Activated CD8-positive, alpha-beta memory T cell treated with anti-CD3 and anti-CD28 coated beads for 36 hours (primary cell): Measurements from ENCODE around the gene LMF1. TPM values are rescaled to one million over a fixed set of nuclear protein-coding genes. Genes with fewer than 3 reads are reported as not detected.

Source experiments
- CTCF ChIA-PET: fragments of 350-600 bp; sonication (Branson Sonifier 250); formaldehyde crosslinking; loops from one replicate; lab custom pipeline; 2021; ENCODE audit warnings: antibody characterized with exemption; lab: Charles Lee
- POLR2A ChIA-PET: fragments of 350-600 bp; sonication (Branson Sonifier 250); formaldehyde crosslinking; loops from one replicate; lab custom pipeline; 2021; ENCODE audit warnings: antibody characterized with exemption; lab: Charles Lee
- total RNA-seq, 2 experiments: library from RNA; stranded (reverse); gene quantifications; one replicate each; pipeline ENCODE4 v1.2.3, GENCODE V29; 2021

The LMF1 gene
- total RNA-seq, 2 experiments from 2014 or later = 7.7 to 7.8 TPM

DNA sequence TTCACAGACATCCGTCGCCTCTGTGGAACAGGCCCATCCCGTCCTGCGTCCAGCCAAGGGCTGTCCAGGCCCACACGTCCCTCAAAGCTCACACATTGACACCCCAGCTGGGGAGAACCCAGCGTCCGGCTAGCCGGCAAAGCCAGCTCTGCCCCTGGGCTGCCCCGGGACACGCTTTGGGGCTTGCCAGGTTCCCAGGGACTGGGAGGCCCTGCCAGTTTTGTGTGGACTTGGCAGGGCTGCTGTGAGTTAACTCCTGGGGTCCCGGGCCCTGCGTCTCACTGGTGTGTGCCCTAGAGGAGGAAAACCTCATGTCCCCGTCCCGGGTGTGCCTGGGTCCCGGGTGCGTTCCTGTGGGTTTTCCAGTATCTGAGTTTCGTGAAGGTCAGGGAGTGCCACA lies 17.1 kb upstream of the LMF1 start:
- CTCF ChIA-PET = no interaction called here

DNA sequence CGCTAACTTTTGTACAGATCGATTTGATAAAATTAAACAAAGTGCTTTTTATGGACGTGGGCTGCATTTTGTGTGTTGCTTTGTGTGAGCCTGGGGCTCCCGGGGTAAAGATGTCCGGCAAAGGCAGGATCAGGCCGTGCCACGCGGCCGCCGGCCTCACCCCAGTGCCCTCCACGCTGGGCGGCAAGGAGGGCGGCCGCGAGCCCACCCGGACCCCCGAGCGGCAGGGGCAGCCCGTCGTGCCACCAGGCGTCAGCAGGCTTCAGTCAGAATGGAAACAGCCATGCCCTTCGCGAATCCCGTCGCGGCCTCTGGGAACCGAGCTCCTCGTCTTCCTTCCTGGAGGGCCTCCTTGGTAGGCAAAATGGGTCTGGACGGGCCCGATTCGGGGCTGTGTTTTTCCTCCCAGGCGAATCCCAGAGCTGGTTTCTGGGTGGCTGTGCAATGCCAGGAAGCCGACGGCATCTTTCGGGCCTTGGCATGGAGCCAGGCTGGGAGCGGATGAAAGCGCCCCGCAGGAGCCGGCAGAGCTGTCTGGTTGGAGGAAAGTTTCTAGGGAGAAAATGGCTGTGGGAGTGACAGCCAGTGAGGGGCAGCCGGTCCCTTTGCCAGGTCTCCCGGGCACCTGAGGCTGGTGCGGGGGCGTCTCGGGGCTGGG lies 16.3 kb upstream of the LMF1 start:
- ChIA-PET POLR2A (no interaction called here), CTCF (no interaction called here)

More for the DNA sequence above, 17.1 kb upstream of the LMF1 start:
- POLR2A ChIA-PET = no interaction called here

DNA sequence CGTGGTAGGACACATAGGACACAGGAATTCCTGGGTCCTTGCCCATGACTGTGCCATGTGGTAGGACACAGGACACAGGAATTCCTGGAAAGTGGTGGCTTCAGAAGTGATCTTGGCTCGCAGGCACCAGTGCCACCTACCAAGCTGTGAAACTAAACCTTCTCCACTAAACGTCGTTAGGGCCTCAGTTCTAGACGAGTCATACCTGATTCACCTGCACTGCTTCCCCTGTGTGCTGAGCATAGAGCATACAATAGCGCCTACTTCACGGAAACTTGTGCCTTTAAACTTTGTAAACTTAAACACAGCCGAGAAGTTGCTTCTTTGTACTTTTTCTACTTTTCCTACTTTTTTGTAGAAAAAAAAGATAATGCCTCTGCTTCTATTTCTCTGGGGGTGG lies 15.6 kb upstream of the LMF1 start:
- POLR2A ChIA-PET = no interaction called here
- CTCF ChIA-PET = no interaction called here

DNA sequence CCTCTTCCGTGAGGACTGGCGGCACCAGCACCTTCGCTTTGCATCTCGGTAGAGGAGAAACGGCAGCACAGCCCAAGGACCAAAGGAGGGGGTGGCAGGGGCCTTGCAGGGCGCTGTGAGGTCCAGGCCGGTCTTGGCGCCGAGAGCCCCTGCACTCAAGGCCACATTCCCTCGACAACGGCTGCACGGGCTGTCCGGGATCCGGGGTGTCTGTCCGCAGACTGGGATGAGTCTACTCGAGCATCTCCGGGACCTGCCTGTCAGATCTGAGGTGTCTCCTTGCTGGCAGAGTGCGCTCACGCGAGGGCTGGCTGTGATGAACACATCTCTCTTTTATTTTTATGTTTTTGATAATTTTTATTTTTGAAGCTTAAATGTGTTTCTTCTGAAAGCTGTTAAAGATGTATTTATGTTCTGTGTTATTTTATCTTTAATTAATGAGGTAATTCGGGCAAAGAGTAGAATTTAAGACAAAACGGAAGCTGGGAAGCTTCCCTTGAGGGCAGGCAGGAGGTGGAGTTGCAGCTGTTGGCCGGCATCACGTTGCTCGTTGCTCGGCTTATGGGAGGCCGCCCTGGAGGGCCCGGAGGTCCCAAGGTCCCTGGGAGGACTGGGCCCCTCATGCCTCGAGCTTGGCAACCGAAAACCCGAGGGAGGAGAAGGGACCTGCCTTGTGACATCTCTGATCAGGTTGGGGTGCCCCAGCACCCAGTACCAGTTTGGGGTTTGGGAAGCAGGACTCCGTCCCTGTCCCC lies 15.0 kb upstream of the LMF1 start:
- ChIA-PET POLR2A (no interaction called here), CTCF (no interaction called here)

DNA sequence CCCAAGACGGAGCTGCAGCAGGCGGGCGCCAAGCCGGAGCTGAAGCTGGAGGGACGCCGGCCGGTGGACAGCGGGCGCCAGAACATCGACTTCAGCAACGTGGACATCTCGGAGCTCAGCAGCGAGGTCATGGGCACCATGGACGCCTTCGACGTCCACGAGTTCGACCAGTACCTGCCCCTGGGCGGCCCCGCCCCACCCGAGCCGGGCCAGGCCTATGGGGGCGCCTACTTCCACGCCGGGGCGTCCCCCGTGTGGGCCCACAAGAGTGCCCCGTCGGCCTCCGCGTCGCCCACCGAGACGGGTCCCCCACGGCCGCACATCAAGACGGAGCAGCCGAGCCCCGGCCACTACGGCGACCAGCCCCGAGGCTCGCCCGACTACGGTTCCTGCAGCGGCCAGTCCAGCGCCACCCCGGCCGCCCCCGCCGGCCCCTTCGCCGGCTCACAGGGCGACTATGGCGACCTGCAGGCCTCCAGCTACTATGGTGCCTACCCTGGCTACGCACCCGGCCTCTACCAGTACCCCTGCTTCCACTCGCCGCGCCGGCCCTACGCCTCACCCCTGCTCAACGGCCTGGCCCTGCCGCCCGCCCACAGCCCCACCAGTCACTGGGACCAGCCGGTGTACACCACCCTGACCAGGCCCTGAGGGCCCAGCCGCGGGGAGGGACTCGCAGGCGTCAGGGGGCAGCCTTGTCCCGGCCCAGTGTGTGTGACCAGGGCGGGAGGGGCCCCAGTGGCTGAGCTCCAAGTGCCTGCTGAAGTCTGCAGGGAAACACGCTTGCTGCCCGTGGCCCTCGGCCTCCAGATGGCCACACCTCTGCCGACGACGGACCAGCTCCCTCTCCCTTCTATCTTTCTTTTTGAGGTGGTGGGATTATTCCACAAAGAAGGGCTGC lies 14.2 kb upstream of the LMF1 start:
- ChIA-PET CTCF (interaction anchor here (0.6 kb wide), 1 partner anchor 914 kb away, joined by 3 read pairs; no protein-coding TSS in a partner anchor), POLR2A (interaction anchor here (0.6 to 0.7 kb wide), 2 partner anchors 11 to 13 kb away, joined by 3 to 5 read pairs; no protein-coding TSS in a partner anchor)

DNA sequence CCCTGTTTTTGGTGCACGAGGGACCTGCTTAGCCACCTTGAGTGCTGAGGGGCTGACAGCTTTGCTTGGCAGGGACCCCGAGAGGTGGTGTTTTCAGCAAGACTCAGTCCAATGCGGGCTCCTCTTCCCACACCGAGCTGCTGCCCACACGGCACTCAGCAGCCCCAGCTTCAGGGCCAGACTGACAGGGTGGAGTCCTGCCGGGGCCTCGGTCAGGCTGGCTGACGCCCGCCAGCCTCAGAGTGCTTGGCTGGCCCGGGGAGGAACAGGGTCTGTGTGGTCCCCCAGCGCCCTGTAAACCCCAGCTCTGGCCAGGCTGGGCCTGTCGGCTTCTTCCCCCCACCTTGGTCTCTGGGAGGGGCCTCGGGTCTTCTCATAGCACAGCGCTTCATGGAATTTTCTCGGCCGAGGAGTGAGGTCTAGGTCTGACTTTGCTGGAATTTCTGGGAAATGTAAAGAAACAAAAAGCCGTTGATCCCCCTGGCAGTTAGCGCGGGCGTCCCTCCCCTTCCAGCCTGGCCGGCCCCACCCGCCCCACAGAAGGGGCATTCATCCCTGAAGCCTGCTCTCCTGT lies 13.4 kb upstream of the LMF1 start:
- POLR2A ChIA-PET = interaction anchor here (0.6 to 0.7 kb wide), 2 partner anchors 12 to 14 kb away, joined by 3 to 5 read pairs; no protein-coding TSS in a partner anchor
- CTCF ChIA-PET = interaction anchor here (0.6 kb wide), 1 partner anchor 913 kb away, joined by 3 read pairs; no protein-coding TSS in a partner anchor

DNA sequence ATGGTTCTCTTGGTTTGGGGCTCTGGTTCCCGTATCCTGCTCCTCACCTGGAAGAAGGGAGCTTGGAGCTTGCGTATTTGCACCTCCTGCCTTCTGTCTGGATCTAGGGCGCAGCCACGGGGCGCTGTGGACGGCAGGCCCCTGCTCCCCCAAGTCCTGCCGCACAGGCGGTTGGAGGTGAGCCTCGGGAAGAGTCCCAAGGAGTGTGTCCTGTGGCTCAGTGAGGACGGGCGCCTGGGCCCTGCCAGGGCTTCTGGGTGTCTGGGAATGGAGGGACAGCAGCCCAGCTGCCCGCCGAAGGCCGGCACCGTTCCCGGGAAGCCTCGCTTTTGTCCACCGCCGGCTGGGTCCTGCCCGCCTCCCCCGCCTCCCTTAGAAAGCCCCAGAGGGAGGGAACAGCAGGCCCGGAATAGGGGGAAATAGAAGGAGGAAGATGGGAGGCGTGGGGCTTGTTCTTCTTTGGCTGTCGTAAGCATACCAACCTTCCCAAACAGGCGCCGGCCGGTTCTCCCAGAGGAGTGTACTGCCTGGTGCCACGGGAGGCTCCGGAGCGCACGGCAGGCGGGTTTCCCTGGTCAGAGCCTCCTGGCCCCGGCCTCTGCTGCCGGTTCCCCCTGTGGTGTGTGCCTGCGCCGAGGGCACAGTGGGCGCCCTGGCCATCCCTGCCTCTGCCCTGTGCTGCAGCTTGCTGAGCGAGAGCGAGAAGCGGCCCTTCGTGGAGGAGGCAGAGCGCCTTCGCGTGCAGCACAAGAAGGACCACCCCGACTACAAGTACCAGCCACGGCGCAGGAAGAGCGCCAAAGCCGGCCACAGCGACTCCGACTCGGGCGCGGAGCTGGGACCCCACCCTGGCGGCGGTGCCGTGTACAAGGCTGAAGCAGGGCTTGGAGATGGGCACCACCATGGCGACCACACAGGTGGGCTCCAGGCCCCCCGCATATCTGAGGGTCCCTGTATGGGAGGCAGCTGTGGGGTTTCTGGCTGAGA lies 12.6 kb upstream of the LMF1 start:
- ChIA-PET CTCF (interaction anchor here (1.4 to 1.8 kb wide), 2 partner anchors 19 to 74 kb away, joined by 4 to 6 read pairs; no protein-coding TSS in a partner anchor), POLR2A (interaction anchor here (0.7 kb wide), 1 partner anchor 174 kb away, joined by 3 read pairs; no protein-coding TSS in a partner anchor)

DNA sequence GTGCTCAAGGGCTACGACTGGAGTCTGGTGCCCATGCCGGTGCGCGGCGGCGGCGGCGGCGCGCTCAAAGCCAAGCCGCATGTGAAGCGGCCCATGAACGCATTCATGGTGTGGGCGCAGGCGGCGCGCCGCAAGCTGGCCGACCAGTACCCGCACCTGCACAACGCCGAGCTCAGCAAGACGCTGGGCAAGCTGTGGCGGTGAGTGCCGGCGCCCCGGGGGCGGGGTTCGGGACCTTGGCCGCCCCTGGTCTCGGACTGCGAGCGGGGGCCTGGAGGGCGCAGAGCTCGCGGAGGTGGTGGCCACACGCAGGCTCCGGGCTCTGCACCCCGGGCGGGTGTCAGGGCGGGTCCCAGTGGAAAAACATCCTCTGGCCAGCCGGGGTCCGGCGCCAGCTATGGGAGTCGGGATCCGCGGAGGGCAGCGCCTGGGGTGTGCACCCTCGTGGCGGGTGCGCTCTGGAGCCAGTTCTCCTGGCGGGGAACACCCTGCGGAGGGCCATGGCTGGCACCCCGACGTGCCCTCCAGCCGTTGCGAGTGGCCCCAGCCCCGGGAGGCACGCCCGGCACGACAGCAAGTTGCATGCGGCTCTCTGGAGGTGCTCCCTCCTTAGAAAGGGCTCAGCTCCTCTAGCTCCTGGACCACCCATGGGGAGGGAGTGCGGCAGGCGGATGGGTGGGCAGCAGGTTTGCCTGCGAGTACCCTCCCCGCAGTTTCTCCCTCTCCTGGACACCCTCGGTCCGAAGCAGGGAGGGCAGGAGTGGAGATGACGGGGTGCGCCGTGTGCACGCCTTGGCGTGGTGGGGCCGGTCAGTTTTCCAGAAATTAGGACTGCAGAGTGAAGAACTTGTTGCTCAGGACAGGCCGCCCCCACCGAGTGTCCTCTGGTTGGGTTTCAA lies 11.6 kb upstream of the LMF1 start:
- POLR2A ChIA-PET = interaction anchor here (0.7 to 1.7 kb wide), 2 partner anchors 18 to 173 kb away, joined by 3 to 7 read pairs; no protein-coding TSS in a partner anchor
- CTCF ChIA-PET = interaction anchor here (1.4 to 1.8 kb wide), 4 partner anchors 13 to 75 kb away, joined by 4 to 6 read pairs (median 6); no protein-coding TSS in a partner anchor

DNA sequence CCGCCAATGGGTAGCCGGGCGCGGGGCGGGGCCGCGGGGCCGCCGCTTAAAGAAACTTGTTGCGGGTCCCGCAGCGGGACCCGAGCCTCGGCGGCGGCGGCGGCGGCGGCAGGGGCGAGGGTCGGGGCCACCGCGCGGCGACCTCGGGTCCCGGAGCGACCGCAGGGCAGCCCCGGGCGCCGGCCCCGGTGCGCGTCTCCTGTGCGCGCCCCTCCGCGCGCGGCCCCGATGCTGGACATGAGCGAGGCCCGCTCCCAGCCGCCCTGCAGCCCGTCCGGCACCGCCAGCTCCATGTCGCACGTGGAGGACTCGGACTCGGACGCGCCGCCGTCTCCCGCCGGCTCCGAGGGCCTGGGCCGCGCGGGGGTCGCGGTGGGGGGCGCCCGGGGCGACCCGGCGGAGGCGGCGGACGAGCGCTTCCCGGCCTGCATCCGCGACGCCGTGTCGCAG lies 10.9 kb upstream of the LMF1 start, which contains the start of gene SOX8:
TSS of gene SOX8 (plus strand) at position 76 of the 450 bp plus-strand sequence. CDS start at position 229, 153 bp downstream.
- ChIA-PET POLR2A (interaction anchor here (0.6 to 1.7 kb wide), 4 partner anchors 16 to 553 kb away, joined by 3 to 7 read pairs (median 5); no protein-coding TSS in a partner anchor), CTCF (interaction anchor here (0.8 to 1.8 kb wide), 6 partner anchors 12 to 76 kb away, joined by 3 to 7 read pairs (median 6); no protein-coding TSS in a partner anchor)

DNA sequence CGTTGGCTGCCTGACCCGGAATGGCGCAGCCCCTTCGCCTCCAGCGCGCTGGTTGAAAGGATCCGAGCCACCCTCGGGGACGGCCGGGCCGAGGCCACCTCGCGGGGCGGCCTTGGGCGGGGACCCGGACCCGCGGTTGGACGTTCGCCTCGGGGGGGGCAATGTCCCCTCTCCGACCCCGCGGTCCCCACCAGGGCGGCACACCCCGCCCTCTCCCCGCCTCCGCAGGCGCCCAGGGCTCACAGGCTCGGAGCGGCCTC lies 9.7 kb upstream of the LMF1 start:
- CTCF ChIA-PET = interaction anchor here (1.2 to 1.8 kb wide), 5 partner anchors 9 to 77 kb away, joined by 3 to 6 read pairs (median 5); no protein-coding TSS in a partner anchor
- POLR2A ChIA-PET = interaction anchor here (0.6 to 1.5 kb wide), 3 partner anchors 17 to 265 kb away, joined by 3 to 4 read pairs (median 3); no protein-coding TSS in a partner anchor

DNA sequence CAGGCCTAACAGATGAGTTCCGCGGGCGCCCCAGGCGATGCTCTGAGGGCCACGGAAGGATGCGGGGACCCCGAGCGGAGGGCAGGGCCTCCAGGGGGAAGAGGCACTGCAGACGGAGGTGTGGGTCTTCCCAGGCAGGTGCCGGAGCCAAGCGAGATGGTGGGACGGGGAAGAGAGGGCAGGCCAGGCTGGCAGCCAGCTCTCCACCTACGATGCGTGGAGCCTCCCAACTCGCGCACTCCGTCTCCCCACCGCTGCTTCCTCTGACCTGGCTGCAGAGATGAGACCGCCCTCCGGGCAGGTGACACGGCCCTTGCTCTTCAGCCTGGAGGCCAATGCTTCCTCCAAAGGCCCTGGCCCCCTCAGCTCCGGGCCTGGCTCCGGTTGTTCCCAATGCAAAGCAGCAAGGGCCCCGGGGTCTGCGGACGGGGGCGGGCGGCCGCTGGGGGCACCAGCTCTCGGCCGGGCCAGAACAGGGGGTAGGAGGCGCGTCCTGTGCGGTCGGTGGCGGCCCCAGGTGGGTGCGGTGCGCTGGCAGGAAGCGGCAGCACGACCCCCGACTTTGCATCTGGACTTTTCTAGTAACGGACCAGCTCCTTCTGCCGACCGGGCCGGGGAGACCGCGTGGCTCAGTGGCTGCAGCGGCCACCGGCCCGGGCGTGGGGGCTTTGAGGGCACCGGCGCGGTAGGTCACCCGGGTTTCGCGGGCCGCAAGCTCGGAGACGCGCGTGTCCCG lies 9.2 kb upstream of the LMF1 start:
- ChIA-PET POLR2A (no interaction called here), CTCF (interaction anchor here (1.4 to 1.8 kb wide), 2 partner anchors 8 to 78 kb away, joined by 5 read pairs; no protein-coding TSS in a partner anchor)

DNA sequence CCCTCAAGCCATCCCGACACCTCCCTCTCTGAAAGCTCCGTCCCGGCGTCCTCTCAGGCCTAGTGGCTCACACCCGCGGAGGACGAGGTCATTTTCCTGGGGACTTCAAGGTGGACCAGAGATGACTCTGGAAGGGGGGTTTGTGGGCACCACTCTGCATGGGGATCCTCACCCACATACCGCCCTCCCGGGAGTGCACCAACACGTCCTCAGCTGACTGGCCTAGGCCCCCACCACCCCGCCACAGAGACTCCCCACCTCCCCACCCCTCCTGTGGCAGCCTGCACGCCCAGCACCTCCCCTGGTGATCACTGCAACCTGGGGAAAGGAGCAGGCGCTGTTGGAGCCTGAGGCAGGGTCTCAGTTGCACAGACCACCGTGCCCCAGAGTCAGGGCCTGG lies 8.4 kb upstream of the LMF1 start:
- POLR2A ChIA-PET = no interaction called here
- CTCF ChIA-PET = interaction anchor here (1.1 to 1.8 kb wide), 2 partner anchors 17 to 78 kb away, joined by 3 to 5 read pairs; no protein-coding TSS in a partner anchor

DNA sequence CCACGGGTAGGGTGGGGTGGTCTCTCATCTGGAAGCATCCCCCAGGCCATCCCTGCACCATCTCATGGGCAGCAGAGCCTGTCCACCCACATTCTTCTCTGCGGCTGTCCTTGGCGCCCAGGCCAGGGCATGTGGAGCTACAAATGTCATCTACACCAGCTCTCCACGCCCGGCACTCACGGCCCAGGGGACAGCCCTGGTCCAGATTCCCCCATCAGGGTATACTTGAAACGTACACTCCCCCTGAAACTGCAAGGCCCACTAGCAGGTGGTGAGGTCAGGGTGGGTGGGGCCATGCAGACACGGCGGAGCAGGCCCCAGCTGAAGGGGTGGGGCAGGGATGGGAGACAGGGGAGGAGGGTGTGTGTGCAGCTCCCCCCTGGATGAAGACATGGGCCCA lies 7.6 kb upstream of the LMF1 start:
- CTCF ChIA-PET = interaction anchor here (1.1 kb wide), 1 partner anchor 18 kb away, joined by 3 read pairs; no protein-coding TSS in a partner anchor
- POLR2A ChIA-PET = no interaction called here

DNA sequence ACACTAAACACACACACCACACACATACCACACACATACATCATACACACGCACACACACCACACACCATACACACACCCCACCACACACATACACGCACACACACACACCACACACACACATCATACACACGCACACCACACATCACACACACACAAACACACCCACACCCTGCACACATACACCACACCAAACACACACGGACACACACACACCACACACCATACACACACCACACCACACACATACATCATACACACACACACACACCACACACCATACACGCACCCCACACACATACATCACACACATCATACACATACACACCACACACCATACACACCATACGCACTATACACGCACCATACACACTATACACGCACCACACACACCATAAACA lies 7.1 kb upstream of the LMF1 start:
- ChIA-PET CTCF (no interaction called here), POLR2A (no interaction called here)

DNA sequence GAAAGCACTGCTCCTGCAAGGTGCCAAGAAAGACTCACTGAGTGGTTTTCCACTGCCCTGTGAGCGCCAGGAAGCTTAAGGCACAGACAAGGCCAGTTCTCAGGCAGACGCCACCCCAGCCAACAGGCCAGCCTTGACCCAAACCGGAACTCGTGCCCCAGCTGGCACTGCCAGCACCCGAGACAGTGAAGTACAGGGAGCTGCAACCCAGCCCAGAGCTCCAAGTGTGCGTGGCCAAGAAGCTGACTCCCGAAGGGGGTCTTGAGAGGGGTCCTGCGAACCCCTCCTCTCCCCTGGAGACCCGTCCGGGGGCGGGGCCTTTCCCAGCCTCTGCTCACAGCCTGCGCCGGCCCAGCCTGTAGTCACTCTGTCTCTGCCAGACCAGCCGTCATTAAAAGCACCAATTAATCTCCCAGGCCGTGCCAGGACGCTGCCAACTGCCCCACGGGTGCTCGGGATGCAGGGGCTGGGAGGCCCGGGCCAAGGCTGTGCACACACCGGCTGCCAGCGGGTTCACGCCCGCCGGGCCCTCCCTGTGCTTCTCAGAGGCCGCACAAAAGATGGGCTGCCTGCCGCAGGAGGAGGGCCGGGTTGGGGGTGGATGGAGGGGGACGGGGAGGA lies 6.4 kb upstream of the LMF1 start:
- POLR2A ChIA-PET = no interaction called here
- CTCF ChIA-PET = no interaction called here
